ENCODE results near the gene TBC1D13. TPM values are rescaled to one million over a fixed set of nuclear protein-coding genes. Genes with fewer than 3 reads are reported as not detected.
"Not testable (repeated sequence)": the region's sequence is repeated elsewhere in the genome, so short reads cannot be mapped to it uniquely, and the experiment has no call there.

The TBC1D13 gene
- polyA plus RNA-seq, 6 donors from 2014 or later, result 23.8 to 39.7 (median 25.6) TPM

GRCh38 chr9:128771094-128771721, 15.8 kb upstream of the TBC1D13 start:
- peaks cover 27 to 49% (median 36%) of the 10 kb centered on the region in 3 donors for H3K4me1 Mint-ChIP-seq
- peak; percentile 12 to 13 for ATAC-seq (ENCODE audit: low read depth in 2 of 2)
- peak overlapping the region; percentile 96 to 98 (median 96) for H3K27ac Mint-ChIP-seq
- H3K27me3 Mint-ChIP-seq, result no peaks in the 10 kb centered on the region
- H3K36me3 Mint-ChIP-seq, result peaks cover 0 to 8% of the 10 kb centered on the region in 2 donors
- H3K4me3 Mint-ChIP-seq, result peak overlapping the region; percentile 94 to 97 (median 96)
- DNase-seq, result peak; percentile 19
- no peaks in the 10 kb centered on the region for H3K9me3 Mint-ChIP-seq

GRCh38 chr9:128771745-128772519, 15.1 kb upstream of the TBC1D13 start, which contains the start of gene ZER1:
Gene ZER1, minus strand, starts transcription at chr9:128771927. Its CDS starts 16,362 bp downstream, at chr9:128755565.
- peak within 1 kb of the TSS; percentile 96 to 98 (median 98) for H3K27ac Mint-ChIP-seq
- peak within 1 kb of the TSS; percentile 94 to 97 (median 96) for H3K4me3 Mint-ChIP-seq
- ATAC-seq (ENCODE audit: low read depth in 2 of 2), result peak; percentile 93 to 94
- no peaks in the 10 kb centered on the region for H3K9me3 Mint-ChIP-seq
- DNase-seq, result peak; percentile 93
- H3K27me3 Mint-ChIP-seq, result no peaks in the 10 kb centered on the region
- peaks cover 0 to 8% of the 10 kb centered on the region in 2 donors for H3K36me3 Mint-ChIP-seq
- H3K4me1 Mint-ChIP-seq, result peaks cover 24 to 46% (median 36%) of the 10 kb centered on the region in 3 donors

- Mint-ChIP-seq H3K4me1 (peaks cover 19 to 36% (median 27%) of the 10 kb centered on the region in 3 donors), H3K4me3 (peak overlapping the region in 7 of 8 donors; percentile 42 to 97 (median 95)), H3K27me3 (no peaks in the 10 kb centered on the region), H3K36me3 (peaks cover 0 to 8% of the 10 kb centered on the region in 2 donors), H3K9me3 (no peaks in the 10 kb centered on the region), H3K27ac (peak overlapping the region in 5 of 6 donors; percentile 36 to 98 (median 97))
- ATAC-seq (ENCODE audit: low read depth in 2 of 2), result no peak
- DNase-seq, result no peak
These were observed 14.0 kb upstream of the TBC1D13 start for GRCh38 chr9:128773049-128773448.

GRCh38 chr9:128774804-128775203, 12.2 kb upstream of the TBC1D13 start:
- Mint-ChIP-seq H3K36me3 (peaks cover 0 to 8% of the 10 kb centered on the region in 2 donors), H3K9me3 (no peaks in the 10 kb centered on the region), H3K27ac (no peak overlapping the region), H3K27me3 (no peaks in the 10 kb centered on the region), H3K4me1 (peaks cover 15 to 27% (median 15%) of the 10 kb centered on the region in 3 donors), H3K4me3 (no peak overlapping the region)
- DNase-seq (no peak), ATAC-seq (ENCODE audit: low read depth in 2 of 2) (no peak)

GRCh38 chr9:128780093-128780492, 7.0 kb upstream of the TBC1D13 start:
- H3K27ac Mint-ChIP-seq; H3K27me3 Mint-ChIP-seq; DNase-seq; H3K36me3 Mint-ChIP-seq; H3K9me3 Mint-ChIP-seq; H3K4me3 Mint-ChIP-seq; ATAC-seq (ENCODE audit: low read depth in 2 of 2): not testable (repeated sequence)
- peaks cover 5 to 17% (median 12%) of the 10 kb centered on the region in 3 donors for H3K4me1 Mint-ChIP-seq

GRCh38 chr9:128781187-128782070, 5.6 kb upstream of the TBC1D13 start:
- peaks cover 0 to 7% of the 10 kb centered on the region in 2 donors for H3K36me3 Mint-ChIP-seq
- peaks cover 0 to 6% (median 0%) of the 10 kb centered on the region in 7 donors for H3K9me3 Mint-ChIP-seq
- H3K4me3 Mint-ChIP-seq, result peak overlapping the region in 6 of 8 donors; percentile 26 to 68 (median 41)
- peak overlapping the region in 5 of 6 donors; percentile 24 to 90 (median 60) for H3K27ac Mint-ChIP-seq
- H3K4me1 Mint-ChIP-seq, result peaks cover 5 to 20% (median 12%) of the 10 kb centered on the region in 3 donors
- peak; percentile 24 for DNase-seq
- ATAC-seq (ENCODE audit: low read depth in 2 of 2), result peak; percentile 68 to 74
- no peaks in the 10 kb centered on the region for H3K27me3 Mint-ChIP-seq

- Mint-ChIP-seq H3K27me3 (no peaks in the 10 kb centered on the region), H3K4me3 (no peak overlapping the region)
- DNase-seq, result no peak
These were observed 4.4 kb upstream of the TBC1D13 start for GRCh38 chr9:128782669-128783068.

GRCh38 chr9:128785427-128785826, 1.6 kb upstream of the TBC1D13 start:
- peaks cover 0 to 7% of the 10 kb centered on the region in 2 donors for H3K36me3 Mint-ChIP-seq
- H3K27me3 Mint-ChIP-seq, result no peaks in the 10 kb centered on the region
- H3K9me3 Mint-ChIP-seq, result peaks cover 0 to 6% (median 0%) of the 10 kb centered on the region in 7 donors
- ATAC-seq (ENCODE audit: low read depth in 2 of 2) (no peak), DNase-seq (no peak)
- peak overlapping the region in 6 of 8 donors; percentile 9 to 77 (median 38) for H3K4me3 Mint-ChIP-seq
- peak overlapping the region in 2 of 6 donors; percentile 70 to 74 for H3K27ac Mint-ChIP-seq
- peaks cover 21 to 39% (median 29%) of the 10 kb centered on the region in 3 donors for H3K4me1 Mint-ChIP-seq

More at GRCh38 chr9:128782669-128783068, 4.4 kb upstream of the TBC1D13 start:
- Mint-ChIP-seq H3K4me1 (peaks cover 12 to 25% (median 20%) of the 10 kb centered on the region in 3 donors), H3K36me3 (peaks cover 0 to 7% of the 10 kb centered on the region in 2 donors), H3K9me3 (peaks cover 0 to 6% (median 0%) of the 10 kb centered on the region in 7 donors), H3K27ac (no peak overlapping the region)
- ATAC-seq (ENCODE audit: low read depth in 2 of 2), result no peak

- no peak for DNase-seq
- peak overlapping the region; percentile 88 to 99 (median 96) for H3K4me3 Mint-ChIP-seq
- H3K27me3 Mint-ChIP-seq, result no peaks in the 10 kb centered on the region
- H3K4me1 Mint-ChIP-seq, result peaks cover 20 to 32% (median 21%) of the 10 kb centered on the region in 3 donors
- H3K27ac Mint-ChIP-seq, result peak overlapping the region in 5 of 6 donors; percentile 46 to 97 (median 94)
- no peak for ATAC-seq (ENCODE audit: low read depth in 2 of 2)
- H3K36me3 Mint-ChIP-seq, result peaks cover 0 to under 1% of the 10 kb centered on the region in 2 donors
- no peaks in the 10 kb centered on the region for H3K9me3 Mint-ChIP-seq
These were observed 606 bp downstream of the TBC1D13 start for GRCh38 chr9:128787659-128788058.

GRCh38 chr9:128788445-128788844, 1.4 kb downstream of the TBC1D13 start:
- H3K4me3 Mint-ChIP-seq, result peak overlapping the region; percentile 88 to 99 (median 96)
- no peak for ATAC-seq (ENCODE audit: low read depth in 2 of 2)
- no peaks in the 10 kb centered on the region for H3K27me3 Mint-ChIP-seq
- H3K36me3 Mint-ChIP-seq, result peaks cover 0 to 9% of the 10 kb centered on the region in 2 donors
- H3K27ac Mint-ChIP-seq, result peak overlapping the region in 3 of 6 donors; percentile 24 to 95 (median 94)
- DNase-seq, result no peak
- H3K4me1 Mint-ChIP-seq, result peaks cover 17 to 32% (median 28%) of the 10 kb centered on the region in 3 donors
- H3K9me3 Mint-ChIP-seq, result no peaks in the 10 kb centered on the region

GRCh38 chr9:128790536-128790935, 3.5 kb downstream of the TBC1D13 start:
- Mint-ChIP-seq H3K4me1 (peaks cover 22 to 33% (median 28%) of the 10 kb centered on the region in 3 donors), H3K27me3 (no peaks in the 10 kb centered on the region), H3K36me3 (peaks cover 6 to 12% of the 10 kb centered on the region in 2 donors), H3K4me3 (no peak overlapping the region), H3K27ac (no peak overlapping the region), H3K9me3 (no peaks in the 10 kb centered on the region)
- ATAC-seq (ENCODE audit: low read depth in 2 of 2) (no peak), DNase-seq (no peak)

GRCh38 chr9:128792134-128792533, 5.1 kb downstream of the TBC1D13 start:
- peaks cover 6 to 12% of the 10 kb centered on the region in 2 donors for H3K36me3 Mint-ChIP-seq
- peaks cover 17 to 29% (median 24%) of the 10 kb centered on the region in 3 donors for H3K4me1 Mint-ChIP-seq
- no peak overlapping the region for H3K27ac Mint-ChIP-seq
- no peaks in the 10 kb centered on the region for H3K9me3 Mint-ChIP-seq
- DNase-seq, result no peak
- peak overlapping the region in 1 of 8 donors; percentile 27 for H3K4me3 Mint-ChIP-seq
- no peak for ATAC-seq (ENCODE audit: low read depth in 2 of 2)
- H3K27me3 Mint-ChIP-seq, result no peaks in the 10 kb centered on the region
